Measurements from ENCODE around the gene EMP1.

The EMP1 gene

GRCh38 chr12:13223179-13223804 is 26.8 kb downstream of the EMP1 start:
- no peak for DNase-seq (ENCODE audit: low read depth)
- TF ChIP-seq CTCF (IDR thresholded peaks at IDR 0.05; ENCODE audit: low read depth, low read length, missing control alignments), result no peak
- in situ Hi-C loops (cut with HindIII; ENCODE audit: low sequenced_read_pairs), result no loop called here
- H3K4me3 ChIP-seq (ENCODE audit: low read depth, low read length), result no peak overlapping the region

GRCh38 chr12:13223941-13224340 is 27.4 kb downstream of the EMP1 start:
- H3K4me3 ChIP-seq (ENCODE audit: low read depth, low read length), result no peak overlapping the region
- in situ Hi-C loops (cut with HindIII; ENCODE audit: low sequenced_read_pairs), result no loop called here
- no peak for TF ChIP-seq CTCF (IDR thresholded peaks at IDR 0.05; ENCODE audit: low read depth, low read length, missing control alignments)
- no peak for DNase-seq (ENCODE audit: low read depth)

GRCh38 chr12:13227191-13227590 is 30.7 kb downstream of the EMP1 start:
- no peak for DNase-seq (ENCODE audit: low read depth)
- in situ Hi-C loops (cut with HindIII; ENCODE audit: low sequenced_read_pairs), result no loop called here
- no peak overlapping the region for H3K4me3 ChIP-seq (ENCODE audit: low read depth, low read length)
- TF ChIP-seq CTCF (IDR thresholded peaks at IDR 0.05; ENCODE audit: low read depth, low read length, missing control alignments), result no peak

GRCh38 chr12:13228579-13228978 is 32.1 kb downstream of the EMP1 start:
- in situ Hi-C loops (cut with HindIII; ENCODE audit: low sequenced_read_pairs), result no loop called here
- no peak overlapping the region for H3K4me3 ChIP-seq (ENCODE audit: low read depth, low read length)
- no peak for DNase-seq (ENCODE audit: low read depth)
- TF ChIP-seq CTCF (IDR thresholded peaks at IDR 0.05; ENCODE audit: low read depth, low read length, missing control alignments), result no peak

GRCh38 chr12:13229504-13229903 is 33.0 kb downstream of the EMP1 start:
- TF ChIP-seq CTCF (IDR thresholded peaks at IDR 0.05; ENCODE audit: low read depth, low read length, missing control alignments), result no peak
- in situ Hi-C loops (cut with HindIII; ENCODE audit: low sequenced_read_pairs), result no loop called here
- H3K4me3 ChIP-seq (ENCODE audit: low read depth, low read length), result no peak overlapping the region
- DNase-seq (ENCODE audit: low read depth), result no peak

- H3K4me3 ChIP-seq (ENCODE audit: low read depth, low read length), result no peak overlapping the region
- no peak for DNase-seq (ENCODE audit: low read depth)
- no peak for TF ChIP-seq CTCF (IDR thresholded peaks at IDR 0.05; ENCODE audit: low read depth, low read length, missing control alignments)
- in situ Hi-C loops (cut with HindIII; ENCODE audit: low sequenced_read_pairs), result no loop called here
These were observed 34.0 kb downstream of the EMP1 start for GRCh38 chr12:13230500-13230899.

Data from astrocyte of the cerebellum (primary cell).